ENCODE measurements around the gene INPP5A. TPM values are rescaled to one million over a fixed set of nuclear protein-coding genes. Genes with fewer than 3 reads are reported as not detected.

The INPP5A gene
- total RNA-seq, 1 donor from 2014 or later = 36.3 TPM

DNA sequence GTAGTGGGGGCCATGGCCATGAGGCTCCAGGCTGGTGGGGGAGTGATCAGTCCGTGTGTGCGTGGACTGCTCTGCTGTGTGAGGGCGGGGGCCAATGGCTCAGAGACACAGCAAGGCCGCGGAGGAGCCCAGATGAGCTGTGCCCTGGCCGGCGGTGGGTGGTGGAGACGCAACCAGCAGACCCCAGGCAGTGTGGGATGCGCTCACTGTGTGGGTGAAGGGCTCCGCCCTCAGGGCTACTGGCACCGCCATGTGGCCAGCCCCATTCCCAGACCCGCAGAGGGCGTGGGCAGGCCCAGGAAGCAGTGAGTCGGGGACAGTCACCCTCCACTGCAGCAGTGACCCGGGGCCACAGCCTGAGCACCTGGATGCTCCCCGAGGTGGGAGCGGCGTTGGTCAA lies 239.2 kb downstream of the INPP5A start:
- no peaks in the 10 kb centered on the region for H3K36me3 Mint-ChIP-seq (ENCODE audit: unreplicated experiment)
- peaks cover 11% of the 10 kb centered on the region for H3K9me3 Mint-ChIP-seq (ENCODE audit: unreplicated experiment)
- no peak overlapping the region for H3K27ac Mint-ChIP-seq (ENCODE audit: unreplicated experiment)
- H3K4me3 Mint-ChIP-seq (ENCODE audit: unreplicated experiment) = no peak overlapping the region
- no peak for DNase-seq
- H3K4me1 Mint-ChIP-seq (ENCODE audit: low read depth, unreplicated experiment) = peaks cover 5% of the 10 kb centered on the region
- TF ChIP-seq, protein P1, sequence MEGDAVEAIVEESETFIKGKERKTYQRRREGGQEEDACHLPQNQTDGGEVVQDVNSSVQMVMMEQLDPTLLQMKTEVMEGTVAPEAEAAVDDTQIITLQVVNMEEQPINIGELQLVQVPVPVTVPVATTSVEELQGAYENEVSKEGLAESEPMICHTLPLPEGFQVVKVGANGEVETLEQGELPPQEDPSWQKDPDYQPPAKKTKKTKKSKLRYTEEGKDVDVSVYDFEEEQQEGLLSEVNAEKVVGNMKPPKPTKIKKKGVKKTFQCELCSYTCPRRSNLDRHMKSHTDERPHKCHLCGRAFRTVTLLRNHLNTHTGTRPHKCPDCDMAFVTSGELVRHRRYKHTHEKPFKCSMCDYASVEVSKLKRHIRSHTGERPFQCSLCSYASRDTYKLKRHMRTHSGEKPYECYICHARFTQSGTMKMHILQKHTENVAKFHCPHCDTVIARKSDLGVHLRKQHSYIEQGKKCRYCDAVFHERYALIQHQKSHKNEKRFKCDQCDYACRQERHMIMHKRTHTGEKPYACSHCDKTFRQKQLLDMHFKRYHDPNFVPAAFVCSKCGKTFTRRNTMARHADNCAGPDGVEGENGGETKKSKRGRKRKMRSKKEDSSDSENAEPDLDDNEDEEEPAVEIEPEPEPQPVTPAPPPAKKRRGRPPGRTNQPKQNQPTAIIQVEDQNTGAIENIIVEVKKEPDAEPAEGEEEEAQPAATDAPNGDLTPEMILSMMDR (IDR thresholded peaks at IDR 0.05; ENCODE audit: partially characterized antibody, unreplicated experiment) = no peak
- peaks cover 3% of the 10 kb centered on the region for H3K27me3 Mint-ChIP-seq (ENCODE audit: unreplicated experiment)

- TF ChIP-seq, protein P1 (IDR thresholded peaks at IDR 0.05; ENCODE audit: partially characterized antibody, unreplicated experiment) = no peak
- Mint-ChIP-seq H3K27me3 (ENCODE audit: unreplicated experiment) (peaks cover 6% of the 10 kb centered on the region), H3K4me1 (ENCODE audit: low read depth, unreplicated experiment) (peaks cover 5% of the 10 kb centered on the region), H3K9me3 (ENCODE audit: unreplicated experiment) (peaks cover 12% of the 10 kb centered on the region), H3K27ac (ENCODE audit: unreplicated experiment) (no peak overlapping the region), H3K36me3 (ENCODE audit: unreplicated experiment) (no peaks in the 10 kb centered on the region), H3K4me3 (ENCODE audit: unreplicated experiment) (no peak overlapping the region)
- no peak for DNase-seq
Observed at GRCh38 chr10:132777441-132777840, 239.9 kb downstream of the INPP5A start.

- H3K27me3 Mint-ChIP-seq (ENCODE audit: unreplicated experiment) = peaks cover 18% of the 10 kb centered on the region
- no peak for DNase-seq
- peaks cover 3% of the 10 kb centered on the region for H3K36me3 Mint-ChIP-seq (ENCODE audit: unreplicated experiment)
- peaks cover 4% of the 10 kb centered on the region for H3K4me1 Mint-ChIP-seq (ENCODE audit: low read depth, unreplicated experiment)
- H3K4me3 Mint-ChIP-seq (ENCODE audit: unreplicated experiment) = no peak overlapping the region
- TF ChIP-seq, protein P1 (IDR thresholded peaks at IDR 0.05; ENCODE audit: partially characterized antibody, unreplicated experiment) = no peak
- peaks cover 9% of the 10 kb centered on the region for H3K9me3 Mint-ChIP-seq (ENCODE audit: unreplicated experiment)
- H3K27ac Mint-ChIP-seq (ENCODE audit: unreplicated experiment) = no peak overlapping the region
Observed at GRCh38 chr10:132779549-132780294, 242.1 kb downstream of the INPP5A start.

- peaks cover 9% of the 10 kb centered on the region for H3K9me3 Mint-ChIP-seq (ENCODE audit: unreplicated experiment)
- peaks cover 18% of the 10 kb centered on the region for H3K27me3 Mint-ChIP-seq (ENCODE audit: unreplicated experiment)
- TF ChIP-seq, protein P1 (IDR thresholded peaks at IDR 0.05; ENCODE audit: partially characterized antibody, unreplicated experiment) = no peak
- H3K4me1 Mint-ChIP-seq (ENCODE audit: low read depth, unreplicated experiment) = peaks cover 4% of the 10 kb centered on the region
- peaks cover 3% of the 10 kb centered on the region for H3K36me3 Mint-ChIP-seq (ENCODE audit: unreplicated experiment)
- no peak overlapping the region for H3K27ac Mint-ChIP-seq (ENCODE audit: unreplicated experiment)
- DNase-seq = no peak
- H3K4me3 Mint-ChIP-seq (ENCODE audit: unreplicated experiment) = no peak overlapping the region
Observed at GRCh38 chr10:132780356-132780755, 242.8 kb downstream of the INPP5A start.

DNA sequence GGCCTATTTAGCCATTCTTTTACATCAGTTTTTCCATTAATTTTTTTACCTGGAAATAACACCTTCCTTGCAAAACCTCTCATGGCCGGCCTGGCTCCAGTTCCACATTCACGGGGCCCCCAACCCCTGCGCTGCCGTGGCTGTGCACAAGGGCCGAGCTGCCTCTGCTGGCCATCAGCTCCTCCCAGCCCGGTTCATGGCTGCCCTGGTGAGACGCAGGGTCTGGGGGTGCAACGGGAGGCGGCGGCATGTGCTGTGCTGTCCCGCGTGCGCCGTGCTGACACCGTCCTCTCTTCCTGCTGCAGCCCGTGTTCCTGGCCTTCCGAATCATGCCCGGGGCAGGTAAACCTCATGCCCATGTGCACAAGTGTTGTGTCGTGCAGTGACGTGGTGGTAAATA lies 244.0 kb downstream of the INPP5A start:
- H3K4me3 Mint-ChIP-seq (ENCODE audit: unreplicated experiment) = no peak overlapping the region
- H3K4me1 Mint-ChIP-seq (ENCODE audit: low read depth, unreplicated experiment) = peaks cover 4% of the 10 kb centered on the region
- TF ChIP-seq, protein P1 (IDR thresholded peaks at IDR 0.05; ENCODE audit: partially characterized antibody, unreplicated experiment) = no peak
- DNase-seq = no peak
- peaks cover 3% of the 10 kb centered on the region for H3K36me3 Mint-ChIP-seq (ENCODE audit: unreplicated experiment)
- H3K27ac Mint-ChIP-seq (ENCODE audit: unreplicated experiment) = no peak overlapping the region
- H3K9me3 Mint-ChIP-seq (ENCODE audit: unreplicated experiment) = peaks cover 7% of the 10 kb centered on the region
- H3K27me3 Mint-ChIP-seq (ENCODE audit: unreplicated experiment) = peaks cover 19% of the 10 kb centered on the region
